ENCODE results near the gene RICTOR. TPM values are rescaled to one million over a fixed set of nuclear protein-coding genes. Genes with fewer than 3 reads are reported as not detected.

Gene RICTOR
- total RNA-seq, 1 experiment from 2014 or later, result 28.1 TPM

DNA sequence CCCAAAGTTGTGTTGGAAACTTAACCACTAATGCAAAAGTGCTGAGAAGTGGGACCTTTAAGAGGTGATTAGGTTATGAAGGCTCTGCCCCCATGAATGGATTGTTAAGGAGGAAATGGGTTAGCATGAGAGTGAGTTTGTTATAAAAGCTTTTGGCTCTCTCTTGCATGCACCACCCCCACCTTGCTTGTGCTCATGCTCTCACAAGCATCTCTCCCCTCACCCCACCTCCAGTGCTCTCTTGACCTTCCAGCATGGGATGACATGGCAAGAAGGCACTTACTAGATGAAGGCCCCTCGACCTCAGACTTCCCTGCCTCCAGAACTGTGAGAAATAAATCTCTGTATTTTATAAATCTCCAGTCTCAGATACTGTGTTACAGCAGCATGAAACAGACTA, 52.8 kb downstream of the RICTOR start:
- Histone ChIP-seq H4K20me1 (ENCODE audit: low read length) (0 out of 2 replicates have a peak, but pooled peaks cover 4% of the 10 kb centered on the region), H3K9ac (ENCODE audit: low read length) (no peak overlapping the region), H3K79me2 (ENCODE audit: low read length) (peaks cover 37% of the 10 kb centered on the region), H3K4me2 (ENCODE audit: low read length) (no peak overlapping the region), H3F3A (ENCODE audit: low read length, unreplicated experiment) (no peaks in the 10 kb centered on the region), H3K27ac (ENCODE audit: low read length) (no peak overlapping the region), H3K27me3 (ENCODE audit: low read length) (no peaks in the 10 kb centered on the region), H3K36me3 (ENCODE audit: low read depth, low read length) (0 out of 2 replicates have a peak, but pooled peaks cover 11% of the 10 kb centered on the region), H2AFZ (ENCODE audit: low read length) (no peak overlapping the region), H3K4me3 (ENCODE audit: low read length) (no peak overlapping the region), H3K4me1 (ENCODE audit: insufficient read depth, low read length) (peaks cover 19% of the 10 kb centered on the region), H3K9me3 (ENCODE audit: low read length) (no peaks in the 10 kb centered on the region), H3K9me2 (replicated peaks; ENCODE audit: low read length) (no peaks in the 10 kb centered on the region)
- no TSS peak for BruUV-seq (replicated peaks)
- intact Hi-C loops (cut with micrococcal nuclease), result no loop called here
- ChIA-PET POLR2A (ENCODE audit: unreplicated experiment) (no interaction called here), CTCF (no interaction called here)
- DNase-seq (no peak), ATAC-seq (no peak)
- TF ChIP-seq EZH2phosphoT487 (IDR thresholded peaks at IDR 0.05; ENCODE audit: borderline replicate concordance, low read length), result no peak
- no peak for TF ChIP-seq CTCF (conservative IDR thresholded peaks at IDR 0.05; ENCODE audit: low read depth, low read length)
- TF ChIP-seq EZH2 (IDR thresholded peaks at IDR 0.05; ENCODE audit: low read length, unreplicated experiment), result no peak

DNA sequence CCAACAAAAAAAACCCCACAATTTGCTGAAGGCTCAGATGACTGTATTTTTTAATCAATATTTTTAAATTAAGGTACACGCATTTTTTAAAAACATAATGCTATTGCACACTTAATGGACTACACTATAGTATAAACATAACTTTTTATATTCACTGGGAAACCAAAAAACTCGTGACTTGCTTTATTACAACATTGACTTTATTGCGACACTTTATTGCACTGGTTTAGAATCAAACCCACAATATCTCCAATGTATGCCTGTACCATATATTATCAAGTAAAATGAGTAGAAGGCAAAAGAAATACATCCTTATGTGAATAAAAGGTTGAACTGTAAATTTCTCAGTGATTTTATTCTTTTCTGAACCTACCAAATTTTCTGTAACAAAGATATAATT, 53.7 kb downstream of the RICTOR start:
- Histone ChIP-seq H3K4me3 (ENCODE audit: low read length) (no peak overlapping the region), H4K20me1 (ENCODE audit: low read length) (0 out of 2 replicates have a peak, but pooled peaks cover 4% of the 10 kb centered on the region), H3K9ac (ENCODE audit: low read length) (no peak overlapping the region), H3K4me1 (ENCODE audit: insufficient read depth, low read length) (peaks cover 22% of the 10 kb centered on the region), H3K27ac (ENCODE audit: low read length) (no peak overlapping the region), H3F3A (ENCODE audit: low read length, unreplicated experiment) (no peaks in the 10 kb centered on the region), H2AFZ (ENCODE audit: low read length) (no peak overlapping the region), H3K4me2 (ENCODE audit: low read length) (no peak overlapping the region), H3K36me3 (ENCODE audit: low read depth, low read length) (0 out of 2 replicates have a peak, but pooled peaks cover 11% of the 10 kb centered on the region), H3K9me3 (ENCODE audit: low read length) (no peaks in the 10 kb centered on the region), H3K79me2 (ENCODE audit: low read length) (peaks cover 30% of the 10 kb centered on the region), H3K9me2 (replicated peaks; ENCODE audit: low read length) (no peaks in the 10 kb centered on the region), H3K27me3 (ENCODE audit: low read length) (no peaks in the 10 kb centered on the region)
- DNase-seq (no peak), ATAC-seq (no peak)
- TF ChIP-seq CTCF (conservative IDR thresholded peaks at IDR 0.05; ENCODE audit: low read depth, low read length) (no peak), EZH2 (IDR thresholded peaks at IDR 0.05; ENCODE audit: low read length, unreplicated experiment) (no peak), EZH2phosphoT487 (IDR thresholded peaks at IDR 0.05; ENCODE audit: borderline replicate concordance, low read length) (no peak)
- BruUV-seq (replicated peaks), result TSS peak; percentile 6
- ChIA-PET CTCF (no interaction called here), POLR2A (ENCODE audit: unreplicated experiment) (no interaction called here)
- intact Hi-C loops (cut with micrococcal nuclease), result no loop called here

DNA sequence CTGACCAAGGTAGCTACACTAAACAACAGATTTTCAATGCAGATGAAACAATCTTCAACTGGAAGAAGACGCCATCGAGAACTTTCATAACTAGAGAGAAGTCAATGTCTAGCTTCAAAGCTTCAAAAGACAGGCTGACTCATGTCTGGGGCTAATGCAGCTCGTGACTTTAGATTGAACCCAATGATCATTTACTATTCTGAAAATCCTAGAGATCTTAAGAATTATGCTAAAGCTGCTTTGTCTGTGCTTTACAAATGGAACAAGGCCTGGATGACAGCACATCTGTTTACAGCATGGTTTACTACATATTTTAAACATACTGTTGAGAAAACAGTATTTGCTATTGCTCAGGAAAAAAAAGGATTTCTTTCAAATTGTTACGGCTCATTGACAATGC, 54.9 kb downstream of the RICTOR start:
- Histone ChIP-seq H3K27ac (ENCODE audit: low read length) (no peak overlapping the region), H2AFZ (ENCODE audit: low read length) (no peak overlapping the region), H3K79me2 (ENCODE audit: low read length) (peaks cover 29% of the 10 kb centered on the region), H3K9ac (ENCODE audit: low read length) (no peak overlapping the region), H3K27me3 (ENCODE audit: low read length) (no peaks in the 10 kb centered on the region), H4K20me1 (ENCODE audit: low read length) (no peaks in the 10 kb centered on the region), H3F3A (ENCODE audit: low read length, unreplicated experiment) (no peaks in the 10 kb centered on the region), H3K4me2 (ENCODE audit: low read length) (no peak overlapping the region), H3K9me2 (replicated peaks; ENCODE audit: low read length) (no peaks in the 10 kb centered on the region), H3K4me1 (ENCODE audit: insufficient read depth, low read length) (peaks cover 21% of the 10 kb centered on the region), H3K4me3 (ENCODE audit: low read length) (no peak overlapping the region), H3K36me3 (ENCODE audit: low read depth, low read length) (0 out of 2 replicates have a peak, but pooled peaks cover 11% of the 10 kb centered on the region), H3K9me3 (ENCODE audit: low read length) (no peaks in the 10 kb centered on the region)
- TF ChIP-seq CTCF (conservative IDR thresholded peaks at IDR 0.05; ENCODE audit: low read depth, low read length) (no peak), EZH2 (IDR thresholded peaks at IDR 0.05; ENCODE audit: low read length, unreplicated experiment) (no peak), EZH2phosphoT487 (IDR thresholded peaks at IDR 0.05; ENCODE audit: borderline replicate concordance, low read length) (no peak)
- DNase-seq (no peak), ATAC-seq (no peak)
- ChIA-PET CTCF (no interaction called here), POLR2A (ENCODE audit: unreplicated experiment) (no interaction called here)
- BruUV-seq (replicated peaks), result no TSS peak
- intact Hi-C loops (cut with micrococcal nuclease), result loop anchor here (5.0 kb wide), 1 partner anchor 43 kb away; no protein-coding TSS in a partner anchor

All from PC-3 (cell line).